ENCODE data around the gene GRK5. TPM values are rescaled to one million over a fixed set of nuclear protein-coding genes. Genes with fewer than 3 reads are reported as not detected.

GRK5 gene
- total and polyA plus RNA-seq, 9 of the 15 experiments (the other 6 are each of a cell fraction or from before 2014, with no cell fraction given) = 0.46 to 0.83 (median 0.67) TPM; not detected in 2

DNA sequence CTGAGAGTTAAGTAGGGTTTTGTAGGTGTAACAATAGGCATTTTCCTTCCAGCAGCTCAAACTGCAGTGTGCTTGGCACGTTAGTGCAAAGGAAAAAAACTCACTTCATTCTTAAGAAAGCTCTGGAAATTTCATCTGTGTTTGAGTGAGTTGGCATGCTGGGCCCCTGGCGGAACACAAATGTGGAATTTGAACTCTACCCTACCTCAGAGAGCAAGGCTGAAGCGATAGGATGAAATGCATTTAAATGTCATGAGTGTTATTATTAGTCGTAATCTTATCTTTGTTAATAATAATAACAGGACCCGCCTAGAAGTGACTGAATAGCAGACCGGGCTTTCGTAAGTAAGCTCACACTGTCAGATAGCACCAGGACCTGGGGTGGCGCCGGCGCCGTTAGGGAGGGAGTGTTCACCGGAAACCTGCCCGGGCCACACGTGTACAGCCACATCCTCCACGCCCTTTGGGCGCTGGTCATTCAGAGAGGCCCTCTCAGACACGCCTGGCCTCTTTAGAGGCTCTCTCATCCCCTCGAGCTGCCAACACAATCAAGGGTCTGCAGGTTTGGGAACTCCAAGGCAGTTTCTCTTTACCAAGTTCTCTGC is 63.5 kb downstream of the GRK5 start (continued):
- no peak for TF ChIP-seq RHOXF2B (CRISPR knock-in tag; conservative IDR thresholded peaks at IDR 0.05)
- peak; percentile 71 for TF ChIP-seq BHLHE40 (IDR thresholded peaks at IDR 0.05; ENCODE audit: low read length)
- TF ChIP-seq L3MBTL2 (IDR thresholded peaks at IDR 0.05) = peak; percentile 71
- TF ChIP-seq, protein P1, sequence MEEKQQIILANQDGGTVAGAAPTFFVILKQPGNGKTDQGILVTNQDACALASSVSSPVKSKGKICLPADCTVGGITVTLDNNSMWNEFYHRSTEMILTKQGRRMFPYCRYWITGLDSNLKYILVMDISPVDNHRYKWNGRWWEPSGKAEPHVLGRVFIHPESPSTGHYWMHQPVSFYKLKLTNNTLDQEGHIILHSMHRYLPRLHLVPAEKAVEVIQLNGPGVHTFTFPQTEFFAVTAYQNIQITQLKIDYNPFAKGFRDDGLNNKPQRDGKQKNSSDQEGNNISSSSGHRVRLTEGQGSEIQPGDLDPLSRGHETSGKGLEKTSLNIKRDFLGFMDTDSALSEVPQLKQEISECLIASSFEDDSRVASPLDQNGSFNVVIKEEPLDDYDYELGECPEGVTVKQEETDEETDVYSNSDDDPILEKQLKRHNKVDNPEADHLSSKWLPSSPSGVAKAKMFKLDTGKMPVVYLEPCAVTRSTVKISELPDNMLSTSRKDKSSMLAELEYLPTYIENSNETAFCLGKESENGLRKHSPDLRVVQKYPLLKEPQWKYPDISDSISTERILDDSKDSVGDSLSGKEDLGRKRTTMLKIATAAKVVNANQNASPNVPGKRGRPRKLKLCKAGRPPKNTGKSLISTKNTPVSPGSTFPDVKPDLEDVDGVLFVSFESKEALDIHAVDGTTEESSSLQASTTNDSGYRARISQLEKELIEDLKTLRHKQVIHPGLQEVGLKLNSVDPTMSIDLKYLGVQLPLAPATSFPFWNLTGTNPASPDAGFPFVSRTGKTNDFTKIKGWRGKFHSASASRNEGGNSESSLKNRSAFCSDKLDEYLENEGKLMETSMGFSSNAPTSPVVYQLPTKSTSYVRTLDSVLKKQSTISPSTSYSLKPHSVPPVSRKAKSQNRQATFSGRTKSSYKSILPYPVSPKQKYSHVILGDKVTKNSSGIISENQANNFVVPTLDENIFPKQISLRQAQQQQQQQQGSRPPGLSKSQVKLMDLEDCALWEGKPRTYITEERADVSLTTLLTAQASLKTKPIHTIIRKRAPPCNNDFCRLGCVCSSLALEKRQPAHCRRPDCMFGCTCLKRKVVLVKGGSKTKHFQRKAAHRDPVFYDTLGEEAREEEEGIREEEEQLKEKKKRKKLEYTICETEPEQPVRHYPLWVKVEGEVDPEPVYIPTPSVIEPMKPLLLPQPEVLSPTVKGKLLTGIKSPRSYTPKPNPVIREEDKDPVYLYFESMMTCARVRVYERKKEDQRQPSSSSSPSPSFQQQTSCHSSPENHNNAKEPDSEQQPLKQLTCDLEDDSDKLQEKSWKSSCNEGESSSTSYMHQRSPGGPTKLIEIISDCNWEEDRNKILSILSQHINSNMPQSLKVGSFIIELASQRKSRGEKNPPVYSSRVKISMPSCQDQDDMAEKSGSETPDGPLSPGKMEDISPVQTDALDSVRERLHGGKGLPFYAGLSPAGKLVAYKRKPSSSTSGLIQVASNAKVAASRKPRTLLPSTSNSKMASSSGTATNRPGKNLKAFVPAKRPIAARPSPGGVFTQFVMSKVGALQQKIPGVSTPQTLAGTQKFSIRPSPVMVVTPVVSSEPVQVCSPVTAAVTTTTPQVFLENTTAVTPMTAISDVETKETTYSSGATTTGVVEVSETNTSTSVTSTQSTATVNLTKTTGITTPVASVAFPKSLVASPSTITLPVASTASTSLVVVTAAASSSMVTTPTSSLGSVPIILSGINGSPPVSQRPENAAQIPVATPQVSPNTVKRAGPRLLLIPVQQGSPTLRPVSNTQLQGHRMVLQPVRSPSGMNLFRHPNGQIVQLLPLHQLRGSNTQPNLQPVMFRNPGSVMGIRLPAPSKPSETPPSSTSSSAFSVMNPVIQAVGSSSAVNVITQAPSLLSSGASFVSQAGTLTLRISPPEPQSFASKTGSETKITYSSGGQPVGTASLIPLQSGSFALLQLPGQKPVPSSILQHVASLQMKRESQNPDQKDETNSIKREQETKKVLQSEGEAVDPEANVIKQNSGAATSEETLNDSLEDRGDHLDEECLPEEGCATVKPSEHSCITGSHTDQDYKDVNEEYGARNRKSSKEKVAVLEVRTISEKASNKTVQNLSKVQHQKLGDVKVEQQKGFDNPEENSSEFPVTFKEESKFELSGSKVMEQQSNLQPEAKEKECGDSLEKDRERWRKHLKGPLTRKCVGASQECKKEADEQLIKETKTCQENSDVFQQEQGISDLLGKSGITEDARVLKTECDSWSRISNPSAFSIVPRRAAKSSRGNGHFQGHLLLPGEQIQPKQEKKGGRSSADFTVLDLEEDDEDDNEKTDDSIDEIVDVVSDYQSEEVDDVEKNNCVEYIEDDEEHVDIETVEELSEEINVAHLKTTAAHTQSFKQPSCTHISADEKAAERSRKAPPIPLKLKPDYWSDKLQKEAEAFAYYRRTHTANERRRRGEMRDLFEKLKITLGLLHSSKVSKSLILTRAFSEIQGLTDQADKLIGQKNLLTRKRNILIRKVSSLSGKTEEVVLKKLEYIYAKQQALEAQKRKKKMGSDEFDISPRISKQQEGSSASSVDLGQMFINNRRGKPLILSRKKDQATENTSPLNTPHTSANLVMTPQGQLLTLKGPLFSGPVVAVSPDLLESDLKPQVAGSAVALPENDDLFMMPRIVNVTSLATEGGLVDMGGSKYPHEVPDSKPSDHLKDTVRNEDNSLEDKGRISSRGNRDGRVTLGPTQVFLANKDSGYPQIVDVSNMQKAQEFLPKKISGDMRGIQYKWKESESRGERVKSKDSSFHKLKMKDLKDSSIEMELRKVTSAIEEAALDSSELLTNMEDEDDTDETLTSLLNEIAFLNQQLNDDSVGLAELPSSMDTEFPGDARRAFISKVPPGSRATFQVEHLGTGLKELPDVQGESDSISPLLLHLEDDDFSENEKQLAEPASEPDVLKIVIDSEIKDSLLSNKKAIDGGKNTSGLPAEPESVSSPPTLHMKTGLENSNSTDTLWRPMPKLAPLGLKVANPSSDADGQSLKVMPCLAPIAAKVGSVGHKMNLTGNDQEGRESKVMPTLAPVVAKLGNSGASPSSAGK (IDR thresholded peaks at IDR 0.05) = peak; percentile 80
- TF ChIP-seq, protein P2, sequence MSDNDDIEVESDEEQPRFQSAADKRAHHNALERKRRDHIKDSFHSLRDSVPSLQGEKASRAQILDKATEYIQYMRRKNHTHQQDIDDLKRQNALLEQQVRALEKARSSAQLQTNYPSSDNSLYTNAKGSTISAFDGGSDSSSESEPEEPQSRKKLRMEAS (CRISPR knock-in tag; IDR thresholded peaks at IDR 0.05) = peak; percentile 68
- no peak for TF ChIP-seq SMARCA4 (IDR thresholded peaks at IDR 0.05)
- TF ChIP-seq ETV1 (tag; conservative IDR thresholded peaks at IDR 0.05; ENCODE audit: low read depth) = peak; percentile 69; the same call in 1 of the 2 replicates
- TF ChIP-seq, protein P3, sequence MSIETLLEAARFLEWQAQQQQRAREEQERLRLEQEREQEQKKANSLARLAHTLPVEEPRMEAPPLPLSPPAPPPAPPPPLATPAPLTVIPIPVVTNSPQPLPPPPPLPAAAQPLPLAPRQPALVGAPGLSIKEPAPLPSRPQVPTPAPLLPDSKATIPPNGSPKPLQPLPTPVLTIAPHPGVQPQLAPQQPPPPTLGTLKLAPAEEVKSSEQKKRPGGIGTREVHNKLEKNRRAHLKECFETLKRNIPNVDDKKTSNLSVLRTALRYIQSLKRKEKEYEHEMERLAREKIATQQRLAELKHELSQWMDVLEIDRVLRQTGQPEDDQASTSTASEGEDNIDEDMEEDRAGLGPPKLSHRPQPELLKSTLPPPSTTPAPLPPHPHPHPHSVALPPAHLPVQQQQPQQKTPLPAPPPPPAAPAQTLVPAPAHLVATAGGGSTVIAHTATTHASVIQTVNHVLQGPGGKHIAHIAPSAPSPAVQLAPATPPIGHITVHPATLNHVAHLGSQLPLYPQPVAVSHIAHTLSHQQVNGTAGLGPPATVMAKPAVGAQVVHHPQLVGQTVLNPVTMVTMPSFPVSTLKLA (conservative IDR thresholded peaks at IDR 0.05) = peak; percentile 55 to 73; a peak in 3 of 4 replicates
- TF ChIP-seq EP400 (IDR thresholded peaks at IDR 0.05) = peak; percentile 50
- no peak for TF ChIP-seq NELFE (IDR thresholded peaks at IDR 0.05; ENCODE audit: insufficient read depth, insufficient read length)
- TF ChIP-seq, protein P4, sequence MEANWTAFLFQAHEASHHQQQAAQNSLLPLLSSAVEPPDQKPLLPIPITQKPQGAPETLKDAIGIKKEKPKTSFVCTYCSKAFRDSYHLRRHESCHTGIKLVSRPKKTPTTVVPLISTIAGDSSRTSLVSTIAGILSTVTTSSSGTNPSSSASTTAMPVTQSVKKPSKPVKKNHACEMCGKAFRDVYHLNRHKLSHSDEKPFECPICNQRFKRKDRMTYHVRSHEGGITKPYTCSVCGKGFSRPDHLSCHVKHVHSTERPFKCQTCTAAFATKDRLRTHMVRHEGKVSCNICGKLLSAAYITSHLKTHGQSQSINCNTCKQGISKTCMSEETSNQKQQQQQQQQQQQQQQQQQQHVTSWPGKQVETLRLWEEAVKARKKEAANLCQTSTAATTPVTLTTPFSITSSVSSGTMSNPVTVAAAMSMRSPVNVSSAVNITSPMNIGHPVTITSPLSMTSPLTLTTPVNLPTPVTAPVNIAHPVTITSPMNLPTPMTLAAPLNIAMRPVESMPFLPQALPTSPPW (CRISPR knock-in tag; IDR thresholded peaks at IDR 0.05) = peak; percentile 42
- TF ChIP-seq ARID1B (IDR thresholded peaks at IDR 0.05) = 0 out of 2 replicates have a peak, but pooled peaks have one; percentile 27
- TF ChIP-seq ETV5 (CRISPR knock-in tag; IDR thresholded peaks at IDR 0.05; ENCODE audit: low read depth) = 0 out of 2 replicates have a peak, but pooled peaks have one; percentile 16

Data from K562 (cell line).